ENCODE results near the gene FAM167B. TPM values are rescaled to one million over a fixed set of nuclear protein-coding genes. Genes with fewer than 3 reads are reported as not detected.

Gene FAM167B
- 1.5 and 2.1 TPM in 2 replicates for total RNA-seq (2021)
- long read RNA-seq, result 0 reads

GRCh38 chr1:32246888-32247273 lies at the start of gene FAM167B:
FAM167B (plus strand) TSS chr1:32247222; CDS start chr1:32247422, 200 bp downstream.
- no peak within 1 kb of the TSS for H2AFZ ChIP-seq (ENCODE audit: low read length)
- TF ChIP-seq CTCF (conservative IDR thresholded peaks at IDR 0.05), result no peak
- Mint-ChIP-seq H3K4me3 (peak within 1 kb of the TSS in 1 of 2 experiments; percentile 47; a peak in 2 of 5 replicates), H3K4me1 (peaks cover 28 to 34% of the 10 kb centered on the region in 2 experiments), H3K27ac (peak within 1 kb of the TSS; percentile 23 to 65 (median 39); a peak in 3 of 7 replicates), H3K9me3 (no peaks in the 10 kb centered on the region), H3K36me3 (ENCODE audit: insufficient read depth in 1 of 3, low read depth in 3 of 3) (no peaks in the 10 kb centered on the region), H3K27me3 (ENCODE audit: low read depth) (peaks cover 6% of the 10 kb centered on the region)
- H3K18ac ChIP-seq (ENCODE audit: insufficient read length, low read depth, low read length), result no peak within 1 kb of the TSS
- no peak for DNase-seq
- H3T11ph ChIP-seq (ENCODE audit: low read length), result no peak within 1 kb of the TSS
- H4K91ac ChIP-seq (ENCODE audit: insufficient read length, low read depth, low read length), result no peak within 1 kb of the TSS
- H3K14ac ChIP-seq (ENCODE audit: insufficient read depth, low read length), result no peak within 1 kb of the TSS
- H3K27me3 ChIP-seq (ENCODE audit: insufficient read depth, low read length), result no peaks in the 10 kb centered on the region
- no peak within 1 kb of the TSS for H2AK5ac ChIP-seq (ENCODE audit: insufficient read length, low read length)
- no peak within 1 kb of the TSS for H2BK5ac ChIP-seq (ENCODE audit: insufficient read length, low read length)
- no peak within 1 kb of the TSS for H4K8ac ChIP-seq (replicated peaks; ENCODE audit: insufficient read length, low read depth, low read length)
- H2BK120ac ChIP-seq (ENCODE audit: low read depth, low read length, poor library complexity, severe bottlenecking), result no peak within 1 kb of the TSS
- no CpG with 5 or more reads among the region's 3 CpGs for WGBS (ENCODE audit: extremely low coverage, insufficient read length, low lambda C conversion rate)
- no peak within 1 kb of the TSS for H2BK12ac ChIP-seq (ENCODE audit: insufficient read length, low read depth, low read length)
- H4K20me1 ChIP-seq (ENCODE audit: control insufficient read depth, insufficient read depth, insufficient read length), result no peaks in the 10 kb centered on the region
- no peak within 1 kb of the TSS for H3K4ac ChIP-seq (ENCODE audit: low read depth, low read length)
- H3K79me1 ChIP-seq (ENCODE audit: insufficient read depth, low read depth, low read length, poor library complexity, severe bottlenecking), result no peaks in the 10 kb centered on the region
- no peak within 1 kb of the TSS for H3K4me2 ChIP-seq (ENCODE audit: insufficient read depth, insufficient read length, low read length)
- no peak within 1 kb of the TSS for H3K56ac ChIP-seq (ENCODE audit: insufficient read length, low read depth, low read length)
- H2BK20ac ChIP-seq (ENCODE audit: low read depth, low read length, poor library complexity, severe bottlenecking), result no peak within 1 kb of the TSS
- H3K79me2 ChIP-seq (ENCODE audit: insufficient read depth, low read length), result no peaks in the 10 kb centered on the region
- H4K5ac ChIP-seq (ENCODE audit: insufficient read length, low read depth, low read length), result no peak within 1 kb of the TSS
- no peaks in the 10 kb centered on the region for H3K23me2 ChIP-seq (ENCODE audit: insufficient read length, low read depth, low read length, poor library complexity, severe bottlenecking)
- H3K23ac ChIP-seq (ENCODE audit: insufficient read length, low read depth, low read length), result no peak within 1 kb of the TSS
- peaks cover 4% of the 10 kb centered on the region; the same call in 1 of the 2 replicates for H3K4me1 ChIP-seq (ENCODE audit: insufficient read depth, low read length)
- no peak within 1 kb of the TSS for H3K9ac ChIP-seq (ENCODE audit: extremely low read depth, insufficient read length, low read length)
- H3K9me3 ChIP-seq (ENCODE audit: control insufficient read depth, low read depth, low read length), result no peaks in the 10 kb centered on the region
- no peak within 1 kb of the TSS for H2BK15ac ChIP-seq (ENCODE audit: low read depth, low read length)
- H3K27ac ChIP-seq (ENCODE audit: insufficient read length, low read depth, low read length), result no peak within 1 kb of the TSS

Measured in H9 (cell line).